ENCODE results near the gene SPC25.

- no peak for TF ChIP-seq CTCF (optimal IDR thresholded peaks at IDR 0.05 in 1 of 3, IDR thresholded peaks at IDR 0.05 in 1 of 3, conservative IDR thresholded peaks at IDR 0.05 in 1 of 3; ENCODE audit: extremely low read depth in 1 of 3, insufficient read depth in 2 of 3, low read length in 3 of 3)
- TF ChIP-seq EZH2 (IDR thresholded peaks at IDR 0.05; ENCODE audit: low read length): no peak
Observed at GRCh38 chr2:168894101-168894500, 3.9 kb upstream of the SPC25 start.
